HG02642 (cell line): ENCODE measurements around the gene CUEDC2.

Experiments used
- ATAC-seq: cut with Tn5 transposase; IDR thresholded peaks from one replicate; pipeline ENCODE4 v1.9.1; 2021; ENCODE audit warnings: mild to moderate bottlenecking; ENCODE audit not compliant: unreplicated experiment, poor library complexity

The CUEDC2 gene

DNA sequence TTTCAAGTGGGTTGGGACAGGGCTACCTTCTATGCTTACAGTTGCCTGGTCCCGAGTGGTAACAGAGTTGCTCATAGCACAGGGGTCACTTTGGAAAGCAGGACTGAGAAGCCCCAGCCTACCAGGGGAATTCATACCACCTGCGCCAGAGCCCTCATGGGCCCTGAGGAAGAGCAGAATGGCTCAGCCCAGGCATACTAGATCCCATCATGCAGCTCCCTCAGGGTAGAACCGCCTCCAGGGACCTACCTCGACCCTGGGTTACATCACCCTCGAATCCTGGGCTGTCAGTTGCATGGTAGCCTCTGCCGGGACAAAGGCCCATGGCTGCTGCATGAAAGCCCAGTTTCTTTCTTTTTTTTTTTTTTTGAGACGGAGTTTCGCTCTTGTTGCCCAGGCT lies 2.9 kb downstream of the CUEDC2 start:
- no peak for ATAC-seq

GRCh38 chr10:102426803-102427287 lies 5.5 kb downstream of the CUEDC2 start:
- ATAC-seq: no peak

DNA sequence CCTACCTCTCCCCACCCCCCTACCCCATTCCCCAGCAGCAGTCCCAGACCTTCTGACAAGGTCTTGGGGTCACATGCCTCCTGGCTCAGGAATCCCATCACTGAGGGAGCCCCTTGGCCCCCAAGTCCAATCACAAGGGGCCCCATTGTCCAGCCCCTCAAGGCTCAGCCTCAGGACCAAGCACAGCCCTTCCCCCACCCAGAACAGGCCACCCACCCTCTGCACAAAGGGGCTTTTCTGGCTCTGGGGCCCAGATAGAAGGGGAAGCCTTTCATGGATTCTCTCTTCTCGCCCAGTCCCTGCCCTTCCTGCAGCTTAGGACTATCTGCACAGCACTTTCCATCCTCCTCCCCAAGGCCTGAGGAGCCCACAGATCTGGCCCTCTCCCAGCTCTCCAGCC lies 6.9 kb downstream of the CUEDC2 start:
- ATAC-seq: no peak

GRCh38 chr10:102424916-102425315 lies 7.5 kb downstream of the CUEDC2 start:
- no peak for ATAC-seq

- ATAC-seq: no peak
Measured at GRCh38 chr10:102424145-102424544, 8.2 kb downstream of the CUEDC2 start.

DNA sequence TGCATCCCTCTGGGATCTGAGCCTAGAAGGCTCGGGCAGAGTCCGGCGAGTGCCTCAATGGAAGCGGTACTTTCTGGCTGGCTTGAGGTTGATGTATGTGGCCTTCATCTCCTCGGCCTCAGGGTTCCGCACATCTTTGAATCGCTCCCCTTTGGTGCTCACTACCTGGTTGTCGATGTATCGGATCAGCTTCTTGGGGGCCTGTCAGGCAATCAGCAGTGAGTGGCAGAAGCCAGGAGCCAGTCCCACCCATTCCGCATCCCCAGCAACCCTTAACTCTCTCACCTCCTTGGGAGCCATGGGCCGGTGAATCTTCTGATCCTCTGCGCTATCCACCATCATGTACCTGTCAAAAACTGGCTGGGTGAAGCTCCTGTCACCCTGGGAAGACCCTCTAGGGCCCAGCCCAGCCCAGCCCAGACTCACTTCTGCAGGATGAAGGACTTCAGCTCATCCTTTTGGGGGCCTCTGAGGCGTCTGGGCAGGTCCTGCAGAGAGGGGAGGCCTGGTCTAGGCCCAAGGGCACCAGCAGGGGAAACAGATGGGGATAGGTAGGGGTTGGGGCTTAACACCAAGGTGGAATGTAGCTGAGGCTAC lies 8.9 kb downstream of the CUEDC2 start:
- ATAC-seq: no peak

DNA sequence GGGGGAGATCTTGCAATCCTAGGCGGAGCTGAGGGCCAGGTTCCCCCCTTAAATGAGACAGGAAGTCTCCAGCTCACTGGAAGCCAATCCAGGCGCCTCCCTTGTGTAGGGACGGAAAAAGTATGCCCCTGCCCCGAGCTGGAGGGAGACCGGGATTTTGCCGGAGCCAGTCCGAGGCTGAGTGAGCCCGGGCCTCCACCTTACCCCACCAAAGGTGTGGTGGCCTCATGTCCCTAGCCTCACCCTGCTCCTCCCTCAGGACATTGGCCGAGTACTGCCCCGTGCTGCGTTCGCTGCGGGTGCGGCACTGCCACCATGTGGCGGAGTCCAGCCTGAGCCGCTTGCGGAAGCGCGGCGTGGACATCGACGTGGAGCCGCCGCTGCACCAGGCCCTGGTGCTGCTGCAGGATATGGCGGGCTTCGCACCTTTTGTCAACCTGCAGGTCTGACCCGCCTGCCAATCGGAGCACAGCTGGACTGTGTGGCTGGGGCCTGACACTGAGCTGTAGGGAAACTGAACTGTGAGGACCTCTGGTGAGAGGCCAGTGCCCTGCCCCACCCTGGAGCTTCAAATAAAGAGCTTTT lies 9.7 kb downstream of the CUEDC2 start:
- ATAC-seq: no peak

GRCh38 chr10:102421757-102422512 lies 10.4 kb downstream of the CUEDC2 start:
- peak; percentile 5 for ATAC-seq

DNA sequence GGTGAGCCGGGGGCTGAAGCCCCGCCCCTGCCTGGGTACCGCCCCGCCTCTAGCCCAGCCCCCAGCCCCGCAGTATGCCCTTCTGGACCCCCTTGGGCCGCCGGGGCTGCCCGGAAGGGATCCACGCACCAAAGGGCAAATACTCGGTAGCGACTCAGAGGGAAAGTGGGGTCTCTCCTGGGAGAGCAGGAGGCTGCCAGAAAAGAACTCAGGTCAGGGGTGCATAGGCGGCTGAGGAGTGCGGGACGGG lies 10.9 kb downstream of the CUEDC2 start:
- ATAC-seq: no peak

- ATAC-seq: peak; percentile 79
Measured at GRCh38 chr10:102420714-102421506, 11.5 kb downstream of the CUEDC2 start, which contains the start of gene FBXL15. Gene FBXL15 (plus strand): TSS chr10:102420836. CDS start chr10:102421130, 294 bp downstream.

GRCh38 chr10:102420181-102420713 lies 12.1 kb downstream of the CUEDC2 start:
- no peak for ATAC-seq

DNA sequence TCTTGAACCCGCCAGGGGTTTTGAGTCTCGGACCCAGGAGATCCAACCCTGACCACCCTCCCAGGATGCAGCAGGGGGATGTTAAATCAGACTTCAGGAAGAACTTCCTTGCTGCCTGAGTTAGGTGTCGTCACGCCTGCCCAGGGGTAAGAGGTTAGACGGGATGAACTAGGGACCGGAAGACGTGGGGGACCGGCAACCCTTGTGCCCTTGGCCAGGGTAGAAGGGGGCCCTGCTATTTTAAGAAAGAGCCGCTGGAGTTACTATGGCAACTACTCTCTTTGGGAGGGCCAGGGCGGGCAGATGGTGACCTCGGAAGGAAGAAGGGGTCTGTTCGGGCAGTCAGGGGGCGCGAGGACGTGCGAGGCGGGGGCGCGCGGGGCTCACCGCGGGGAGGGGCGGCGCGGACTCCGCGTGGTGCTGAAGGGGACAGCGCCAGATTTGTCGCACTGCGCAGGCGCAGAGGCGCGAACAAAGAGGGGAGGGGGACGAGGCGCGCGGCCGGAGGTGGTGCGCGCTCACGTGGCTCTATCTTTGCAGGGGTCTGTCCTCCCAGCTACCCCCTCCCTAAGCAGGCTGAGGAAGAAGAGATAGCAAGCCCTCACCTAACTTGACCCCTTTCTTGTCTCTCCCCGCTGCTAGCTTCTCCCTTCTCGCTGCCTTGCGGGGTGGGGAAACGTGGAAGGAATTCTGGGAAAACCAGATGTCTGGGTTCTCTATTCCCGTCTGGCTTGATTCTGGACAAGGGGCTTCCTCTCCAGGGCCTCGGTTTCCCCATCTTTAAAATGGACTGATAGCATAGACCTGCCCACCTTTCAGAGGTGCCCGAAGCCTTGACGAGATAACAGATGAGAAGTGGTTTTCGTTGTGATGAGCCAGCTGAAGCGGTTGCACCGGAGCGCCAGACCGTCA lies 12.8 kb downstream of the CUEDC2 start:
- no peak for ATAC-seq

DNA sequence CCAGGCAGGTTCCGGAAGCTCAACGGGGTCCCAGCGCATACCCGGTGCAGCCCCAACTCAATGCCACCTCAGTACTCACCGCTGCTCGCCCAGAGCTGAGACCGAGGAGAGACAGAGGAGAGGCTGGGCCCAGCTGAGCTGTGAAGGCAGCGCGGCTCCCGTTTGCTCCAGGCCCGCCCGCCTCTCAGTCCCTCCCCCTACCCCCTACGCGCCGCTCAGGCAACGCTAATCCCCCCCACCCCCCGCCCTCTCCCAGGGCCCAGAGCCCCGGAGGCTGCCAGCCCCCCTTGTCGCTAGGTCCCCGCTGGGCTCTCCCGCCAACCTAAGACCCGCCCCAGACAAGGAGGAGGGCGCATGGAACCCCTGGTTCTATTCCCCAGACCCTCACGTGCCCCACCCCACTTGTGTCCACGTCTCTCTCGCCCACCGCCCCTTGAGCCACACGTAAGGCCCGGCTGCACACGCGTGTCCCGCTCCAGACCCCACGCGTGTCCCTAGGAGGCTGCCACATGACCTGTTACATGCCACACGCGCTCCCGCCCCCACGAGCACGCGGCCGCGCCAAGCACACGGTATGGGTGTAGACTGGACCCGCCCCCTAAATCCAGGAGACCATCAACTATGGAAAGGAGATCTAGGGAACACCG lies 13.6 kb downstream of the CUEDC2 start, which contains the start of gene PSD:
Gene PSD, minus strand, starts transcription at position 164 of the 647 bp plus-strand sequence. CDS start 1,747 bp downstream, outside the sequence.
- no peak for ATAC-seq

GRCh38 chr10:102416695-102417094 lies 15.7 kb downstream of the CUEDC2 start:
- ATAC-seq: no peak

GRCh38 chr10:102416283-102416682 lies 16.1 kb downstream of the CUEDC2 start:
- ATAC-seq: no peak

DNA sequence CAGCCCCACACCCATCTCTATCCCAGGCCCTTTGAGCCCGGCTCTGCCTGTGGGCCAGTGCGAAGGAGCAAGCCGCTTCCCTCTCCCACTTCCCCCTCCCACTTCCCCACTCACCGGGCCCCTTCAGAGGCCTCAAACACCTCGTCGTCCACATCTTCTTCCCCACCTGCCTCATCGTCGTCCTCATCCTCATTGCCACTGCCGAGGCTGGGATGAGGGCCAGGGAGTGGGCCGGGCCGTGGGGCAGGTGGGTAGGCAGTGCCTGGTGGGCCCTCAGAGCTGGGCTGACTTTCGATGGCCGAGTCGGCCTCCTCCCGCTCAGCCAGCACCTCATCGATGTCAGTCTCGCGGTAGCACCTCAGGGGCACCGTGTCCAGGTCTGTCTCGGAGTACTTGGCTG lies 17.6 kb downstream of the CUEDC2 start:
- no peak for ATAC-seq

- no peak for ATAC-seq
Measured at GRCh38 chr10:102413806-102414561, 18.4 kb downstream of the CUEDC2 start.

GRCh38 chr10:102413053-102413705 lies 19.2 kb downstream of the CUEDC2 start:
- no peak for ATAC-seq
